NCI-H524 (cell line): Measurements from ENCODE around the gene WDR27.
"Not testable (repeated sequence)": the region's sequence is repeated elsewhere in the genome, so short reads cannot be mapped to it uniquely, and the experiment has no call there.

ENCODE experiments used
- DNase-seq, 2 experiments: peaks; one replicate each; lab custom pipeline; 2025; lab: John Stamatoyannopoulos, UW

WDR27 gene

GRCh38 chr6:169434554-169434953 is 267.3 kb downstream of the WDR27 start:
- not testable (repeated sequence) for DNase-seq

DNA sequence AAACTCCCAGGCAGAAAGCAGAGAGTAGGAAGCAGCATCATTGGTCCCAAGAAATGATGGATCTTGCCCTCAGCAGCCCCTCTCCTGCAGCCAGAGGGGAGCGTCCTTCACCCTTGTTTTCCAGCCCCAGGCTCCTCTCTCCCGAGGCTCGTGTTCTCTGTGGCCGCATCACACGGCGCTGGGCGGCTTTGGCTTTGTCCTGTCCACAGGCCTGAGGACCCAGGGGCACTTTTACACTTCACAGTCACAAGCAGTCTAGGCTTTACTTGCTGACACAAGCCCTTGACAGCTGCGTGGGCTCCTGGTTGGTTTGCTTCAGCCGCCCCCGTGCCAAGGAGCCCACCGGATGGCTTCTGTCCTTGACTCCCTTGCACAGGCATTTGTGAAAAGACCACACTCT is 272.8 kb downstream of the WDR27 start:
- DNase-seq = no peak

DNA sequence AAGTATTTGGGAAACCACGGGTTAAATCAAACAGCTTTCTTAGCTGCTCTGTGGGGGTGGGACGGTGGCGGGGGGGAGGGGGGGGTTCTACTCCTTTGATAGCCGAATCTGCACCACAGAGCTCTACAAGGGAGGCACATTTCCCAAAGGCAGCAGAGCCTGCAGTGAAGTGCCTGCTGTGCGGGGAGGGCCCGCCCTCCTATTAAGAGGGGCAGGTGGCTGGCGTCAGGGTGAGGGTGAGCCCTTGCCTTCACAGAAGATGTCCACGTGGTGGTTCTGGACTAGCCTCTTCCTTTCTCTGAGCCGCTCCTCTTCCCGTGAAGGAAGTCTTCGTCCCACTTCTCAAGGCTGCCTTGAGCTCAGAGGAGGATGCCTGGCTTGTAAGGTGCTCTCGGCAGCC is 273.3 kb downstream of the WDR27 start:
- peak in 1 of 2 experiments; percentile 30 for DNase-seq

- DNase-seq = no peak
Measured at GRCh38 chr6:169427856-169428255, 274.0 kb downstream of the WDR27 start.

GRCh38 chr6:169426611-169427010 is 275.2 kb downstream of the WDR27 start:
- no peak for DNase-seq

DNA sequence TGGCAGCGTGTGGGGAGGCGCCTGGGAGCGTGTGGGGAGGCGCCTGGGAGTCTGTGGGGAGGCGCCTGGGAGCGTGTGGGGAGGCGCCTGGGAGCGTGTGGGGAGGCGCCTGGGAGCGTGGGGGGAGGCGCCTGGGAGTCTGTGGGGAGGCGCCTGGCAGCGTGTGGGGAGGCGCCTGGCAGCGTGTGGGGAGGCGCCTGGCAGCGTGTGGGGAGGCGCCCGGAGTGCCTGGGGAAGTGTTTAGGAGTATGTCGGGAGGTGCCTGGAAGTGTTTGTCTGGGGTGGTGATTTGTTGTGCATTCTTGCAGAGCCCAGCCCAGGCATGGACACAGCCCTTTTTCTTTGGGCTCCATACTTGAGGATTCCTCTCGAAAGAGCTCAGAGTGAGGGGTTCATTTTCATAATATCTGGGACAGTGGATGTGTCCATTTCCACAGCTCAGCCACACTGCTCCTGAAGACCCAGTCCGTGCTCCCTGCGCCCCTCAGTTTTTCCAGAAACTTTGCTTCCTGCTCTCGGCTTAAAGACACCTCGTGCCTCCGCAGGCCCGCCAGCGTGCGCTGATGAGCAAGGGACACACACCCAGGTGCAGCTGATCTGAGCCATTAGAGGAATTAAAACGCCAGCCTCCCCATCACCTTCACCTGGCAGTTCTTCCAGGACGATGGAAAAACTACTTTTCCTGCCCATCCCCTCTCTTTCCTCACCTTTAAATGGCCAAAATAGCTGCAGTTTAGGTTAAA is 276.0 kb downstream of the WDR27 start:
- DNase-seq = no peak

GRCh38 chr6:169424821-169425240 is 277.0 kb downstream of the WDR27 start:
- no peak for DNase-seq

GRCh38 chr6:169424149-169424804 is 277.6 kb downstream of the WDR27 start:
- no peak for DNase-seq

- DNase-seq = no peak
Measured at GRCh38 chr6:169421586-169422264, 280.1 kb downstream of the WDR27 start.

- no peak for DNase-seq
Measured at GRCh38 chr6:169420912-169421543, 280.8 kb downstream of the WDR27 start.

DNA sequence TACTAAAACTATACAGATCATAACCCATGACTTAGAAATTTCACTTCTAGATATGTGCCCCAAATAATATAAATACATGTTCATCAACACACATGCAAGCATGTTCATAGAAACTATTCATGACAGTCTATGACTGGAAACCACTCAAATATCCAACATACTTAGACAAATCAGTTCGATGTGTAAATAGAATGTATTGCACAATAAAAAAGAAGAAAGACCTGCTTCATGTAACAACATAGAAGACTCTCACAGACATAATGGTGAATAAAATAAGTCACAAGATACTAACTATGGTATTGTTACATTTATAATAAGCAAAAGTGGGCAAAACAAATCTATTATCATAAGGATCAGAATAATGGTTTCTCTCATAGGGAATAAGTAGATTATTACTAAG is 284.7 kb downstream of the WDR27 start:
- DNase-seq = no peak

DNA sequence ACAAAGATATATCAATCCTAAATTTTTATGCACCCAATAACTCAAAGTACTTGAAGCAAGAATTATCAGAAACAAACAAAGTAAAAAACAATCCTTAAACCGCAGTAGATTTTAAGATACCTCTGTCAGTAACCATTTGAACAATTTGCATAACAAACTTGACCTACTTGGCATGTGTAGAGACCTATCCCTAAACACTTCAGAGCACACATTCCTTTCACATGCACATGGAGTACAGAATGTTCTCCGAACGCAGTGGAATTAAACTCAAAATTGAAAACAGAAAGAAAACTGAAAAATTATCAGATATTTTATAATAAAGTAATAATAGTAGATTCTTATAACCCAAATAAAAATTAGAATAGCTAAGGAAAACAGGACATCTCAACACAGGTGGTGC is 285.6 kb downstream of the WDR27 start:
- DNase-seq = no peak

DNA sequence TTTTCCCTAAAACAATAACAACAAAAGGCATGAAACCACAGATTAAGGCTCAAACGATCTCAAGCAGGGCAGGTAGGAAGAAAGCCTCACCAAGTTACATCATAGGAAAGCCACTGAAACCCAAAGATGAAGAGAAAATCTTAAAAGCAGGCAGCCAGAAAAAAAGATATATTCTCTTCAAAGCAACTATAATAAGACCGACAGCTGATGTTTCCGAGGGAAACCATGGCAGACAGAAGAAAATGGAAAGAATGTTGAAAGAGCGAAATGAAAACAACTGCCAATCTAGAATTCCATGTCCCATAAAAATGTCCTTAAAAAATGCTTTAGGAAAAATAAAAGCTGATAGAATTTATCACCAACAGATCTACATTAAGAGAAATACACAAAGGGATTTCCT is 286.6 kb downstream of the WDR27 start:
- DNase-seq = no peak

DNA sequence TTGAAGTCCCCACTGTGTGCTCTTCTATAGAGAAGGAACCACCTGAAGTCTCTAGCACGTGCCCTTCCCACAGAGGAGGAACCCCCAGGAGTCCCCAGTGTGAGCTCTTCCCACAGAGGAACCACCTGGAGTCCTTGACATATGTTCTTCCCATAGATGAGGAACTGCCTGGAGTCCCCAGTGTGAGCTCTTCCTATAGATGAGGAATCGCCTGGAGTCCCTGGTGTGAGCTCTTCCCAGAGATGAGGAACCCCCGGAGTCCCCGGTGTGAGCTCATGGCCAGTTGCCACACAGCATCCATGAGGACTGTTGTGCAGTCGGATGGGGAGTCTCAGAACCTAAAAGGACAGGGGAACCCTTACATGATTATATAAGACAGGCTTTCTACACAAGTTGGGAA is 290.1 kb downstream of the WDR27 start:
- DNase-seq = no peak

- DNase-seq = no peak
Measured at GRCh38 chr6:169411296-169411695, 290.5 kb downstream of the WDR27 start.

GRCh38 chr6:169409742-169410312 is 292.0 kb downstream of the WDR27 start:
- no peak for DNase-seq

GRCh38 chr6:169407325-169407724 is 294.5 kb downstream of the WDR27 start:
- no peak for DNase-seq
